Subcutaneous abdominal adipose tissue (tissue), 5 donors: Measurements from ENCODE around the gene SNTG2.

Experiments used
- H3K27ac ChIP-seq: one replicate; pipeline ENCODE4 v1.7.0; 2013; ENCODE audit warnings: low read depth, mild to moderate bottlenecking, inconsistent platforms, low read length, moderate library complexity
- H3K27me3 ChIP-seq, 5 donors: one replicate each; pipeline ENCODE4 v1.7.0; 2013; ENCODE audit warnings: low read length in 5 of 5, inconsistent platforms in 1 of 5; ENCODE audit not compliant: control insufficient read depth in 5 of 5, insufficient read depth in 4 of 5
- H3K36me3 ChIP-seq, 5 donors: one replicate each; pipeline ENCODE4 v1.7.0; 2013; ENCODE audit warnings: low read length in 5 of 5; ENCODE audit not compliant: control insufficient read depth in 5 of 5, insufficient read depth in 5 of 5
- H3K4me1 ChIP-seq, 5 donors: one replicate each; pipeline ENCODE4 v1.7.0; 2013; ENCODE audit warnings: low read length in 5 of 5, mild to moderate bottlenecking in 3 of 5, moderate library complexity in 1 of 5; ENCODE audit not compliant: control insufficient read depth in 5 of 5, insufficient read depth in 5 of 5
- H3K4me3 ChIP-seq, 5 donors: one replicate each; pipeline ENCODE4 v1.7.0; 2013; ENCODE audit warnings: low read length in 5 of 5, low read depth in 1 of 5
- H3K9ac ChIP-seq, 5 donors: one replicate each; pipeline ENCODE4 v1.7.0; 2013; ENCODE audit warnings: low read length in 5 of 5, mild to moderate bottlenecking in 4 of 5, moderate library complexity in 3 of 5
- H3K9me3 ChIP-seq, 5 donors: one replicate each; pipeline ENCODE4 v1.7.0; 2013; ENCODE audit warnings: low read length in 5 of 5; ENCODE audit not compliant: control insufficient read depth in 5 of 5
- donor health status: healthy.
- donor health status: healthy.
- donor health status: healthy.
- donor health status: healthy.
- donor health status: healthy.

SNTG2 gene

GRCh38 chr2:1353124-1353523, 402.5 kb downstream of the SNTG2 start:
- Histone ChIP-seq H3K36me3 (no peaks in the 10 kb centered on the region), H3K27ac (no peak overlapping the region), H3K27me3 (no peaks in the 10 kb centered on the region), H3K4me1 (peaks cover 0 to 3% (median 0%) of the 10 kb centered on the region in 5 donors), H3K4me3 (no peak overlapping the region), H3K9ac (no peak overlapping the region), H3K9me3 (peaks cover 8 to 21% (median 14%) of the 10 kb centered on the region in 5 donors)

DNA sequence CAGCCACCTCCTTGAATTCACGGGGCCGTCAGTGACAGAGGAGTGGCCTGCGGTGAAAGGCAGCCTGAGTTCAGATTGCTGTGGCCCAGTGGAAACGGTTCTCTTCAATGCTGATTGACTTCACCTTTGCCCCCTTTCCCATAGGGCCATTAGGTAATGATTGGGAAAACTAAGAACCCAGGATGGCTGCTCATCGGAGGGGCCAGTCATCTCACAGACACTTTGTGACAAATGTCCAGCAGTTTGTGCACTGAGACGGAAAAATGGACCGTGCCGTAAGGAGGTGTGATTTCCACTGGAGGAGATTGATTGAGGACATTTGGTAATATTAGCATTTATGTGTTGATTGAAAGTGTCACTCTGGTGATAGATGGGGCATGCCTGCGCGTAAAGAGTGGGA, 402.9 kb downstream of the SNTG2 start:
- Histone ChIP-seq H3K9me3 (peaks cover 5 to 17% (median 13%) of the 10 kb centered on the region in 5 donors), H3K9ac (no peak overlapping the region), H3K4me3 (no peak overlapping the region), H3K27ac (no peak overlapping the region), H3K36me3 (no peaks in the 10 kb centered on the region), H3K27me3 (no peaks in the 10 kb centered on the region), H3K4me1 (peaks cover 0 to 3% (median 0%) of the 10 kb centered on the region in 5 donors)

GRCh38 chr2:1360144-1360543, 409.5 kb downstream of the SNTG2 start:
- Histone ChIP-seq H3K27ac (no peak overlapping the region), H3K9ac (no peak overlapping the region), H3K9me3 (peaks cover 0 to 6% (median 0%) of the 10 kb centered on the region in 5 donors), H3K36me3 (no peaks in the 10 kb centered on the region), H3K4me3 (no peak overlapping the region), H3K4me1 (no peaks in the 10 kb centered on the region), H3K27me3 (no peaks in the 10 kb centered on the region)

DNA sequence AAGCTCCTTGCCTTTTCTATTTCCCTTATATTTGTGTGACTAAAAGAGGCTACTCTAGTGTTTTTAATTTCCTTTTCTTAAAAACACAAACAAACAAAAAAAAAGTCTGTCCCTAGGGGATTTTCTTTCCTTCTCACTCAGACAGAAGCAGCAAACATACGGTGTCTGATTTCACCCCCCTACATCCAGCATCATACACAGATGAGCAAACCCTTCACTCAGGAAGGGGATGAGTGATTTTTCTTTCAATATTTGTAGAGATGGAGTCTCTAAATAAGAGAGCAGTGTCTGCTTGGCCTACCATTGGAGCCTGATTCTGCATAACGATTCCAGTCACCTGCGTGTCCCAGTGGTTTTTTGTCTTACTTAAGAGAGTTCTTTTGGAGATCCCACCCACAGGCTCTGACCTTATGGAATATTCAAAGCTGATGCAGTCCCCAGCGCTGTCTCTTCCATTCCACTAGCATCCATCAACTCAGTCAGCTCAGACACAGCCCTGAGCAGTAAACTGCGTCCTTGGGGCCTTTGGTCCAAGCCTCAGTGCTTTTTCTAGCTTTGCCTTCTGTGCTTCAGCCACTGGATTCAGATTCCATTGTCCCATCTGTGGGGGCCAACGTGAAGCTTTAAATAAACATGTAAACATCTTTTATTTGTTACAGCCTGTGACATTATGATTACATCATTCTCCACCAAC, 410.1 kb downstream of the SNTG2 start:
- Histone ChIP-seq H3K27me3 (no peaks in the 10 kb centered on the region), H3K27ac (no peak overlapping the region), H3K9ac (no peak overlapping the region), H3K4me3 (no peak overlapping the region), H3K36me3 (no peaks in the 10 kb centered on the region), H3K9me3 (peaks cover 0 to 6% (median 0%) of the 10 kb centered on the region in 5 donors), H3K4me1 (no peaks in the 10 kb centered on the region)

DNA sequence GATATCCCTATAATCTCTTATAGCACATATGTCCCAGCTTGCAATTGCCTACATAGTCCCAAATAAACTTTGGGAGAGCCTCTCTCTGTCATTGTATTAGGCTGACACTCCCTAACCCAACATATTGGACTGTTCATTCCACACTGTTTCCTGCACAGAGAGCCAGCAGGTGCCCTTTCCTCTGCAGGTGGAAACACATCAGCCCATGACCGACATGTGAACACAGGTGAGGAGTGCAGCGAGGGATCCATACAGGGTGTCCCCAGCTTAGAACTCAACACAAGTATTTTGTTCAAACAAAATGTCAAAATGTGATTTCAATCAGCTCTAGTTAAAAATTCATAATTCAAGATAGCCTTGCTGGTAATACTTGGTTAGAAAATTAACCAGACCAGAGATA, 412.7 kb downstream of the SNTG2 start:
- Histone ChIP-seq H3K4me1 (no peaks in the 10 kb centered on the region), H3K36me3 (no peaks in the 10 kb centered on the region), H3K4me3 (no peak overlapping the region), H3K9me3 (peaks cover 0 to 3% (median 0%) of the 10 kb centered on the region in 5 donors), H3K27me3 (no peaks in the 10 kb centered on the region), H3K9ac (no peak overlapping the region), H3K27ac (no peak overlapping the region)

DNA sequence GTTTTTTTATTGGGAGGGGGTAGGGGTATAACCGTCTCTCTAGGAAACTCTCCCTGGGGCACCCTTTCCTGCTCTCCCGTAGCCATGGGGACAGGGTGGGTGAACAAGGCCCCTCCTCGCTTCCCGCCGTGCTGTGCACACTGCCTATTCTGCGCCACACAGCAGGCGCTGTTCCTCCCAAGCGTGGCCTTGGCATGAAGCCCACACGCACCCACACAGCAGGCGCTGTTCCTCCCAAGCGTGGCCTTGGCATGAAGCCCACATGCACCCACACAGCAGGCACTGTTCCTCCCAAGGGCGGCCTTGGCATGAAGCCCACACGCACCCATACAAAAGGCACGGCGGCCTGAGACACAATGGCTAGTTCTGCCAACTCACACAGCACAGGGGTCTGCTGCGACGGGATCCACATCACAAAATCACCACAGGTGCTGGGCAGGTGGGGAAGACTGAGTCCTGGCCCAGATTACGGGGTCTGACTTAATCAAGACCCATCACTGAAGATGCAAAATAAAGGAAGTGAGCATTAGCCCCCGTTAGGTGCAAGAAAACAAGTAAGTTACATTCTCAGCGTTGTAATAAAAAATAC, 416.0 kb downstream of the SNTG2 start:
- no peak overlapping the region for H3K27ac ChIP-seq
- H3K27me3 ChIP-seq, result no peaks in the 10 kb centered on the region
- H3K36me3 ChIP-seq, result no peaks in the 10 kb centered on the region
- H3K4me1 ChIP-seq, result no peaks in the 10 kb centered on the region
- no peak overlapping the region for H3K4me3 ChIP-seq
- H3K9ac ChIP-seq, result no peak overlapping the region
- no peaks in the 10 kb centered on the region for H3K9me3 ChIP-seq

- Histone ChIP-seq H3K4me3 (no peak overlapping the region), H3K27me3 (peaks cover 0 to 3% (median 0%) of the 10 kb centered on the region in 5 donors), H3K9ac (no peak overlapping the region), H3K4me1 (no peaks in the 10 kb centered on the region), H3K36me3 (no peaks in the 10 kb centered on the region), H3K27ac (no peak overlapping the region), H3K9me3 (no peaks in the 10 kb centered on the region)
These were observed 417.0 kb downstream of the SNTG2 start for GRCh38 chr2:1367601-1368000.

- no peak overlapping the region for H3K4me3 ChIP-seq
- no peaks in the 10 kb centered on the region for H3K9me3 ChIP-seq
- H3K9ac ChIP-seq, result no peak overlapping the region
- peaks cover 0 to 3% (median 0%) of the 10 kb centered on the region in 5 donors for H3K4me1 ChIP-seq
- H3K27ac ChIP-seq, result no peak overlapping the region
- H3K36me3 ChIP-seq, result no peaks in the 10 kb centered on the region
- H3K27me3 ChIP-seq, result peaks cover 0 to 10% (median 0%) of the 10 kb centered on the region in 5 donors
These were observed 419.3 kb downstream of the SNTG2 start for GRCh38 chr2:1369905-1370304.

DNA sequence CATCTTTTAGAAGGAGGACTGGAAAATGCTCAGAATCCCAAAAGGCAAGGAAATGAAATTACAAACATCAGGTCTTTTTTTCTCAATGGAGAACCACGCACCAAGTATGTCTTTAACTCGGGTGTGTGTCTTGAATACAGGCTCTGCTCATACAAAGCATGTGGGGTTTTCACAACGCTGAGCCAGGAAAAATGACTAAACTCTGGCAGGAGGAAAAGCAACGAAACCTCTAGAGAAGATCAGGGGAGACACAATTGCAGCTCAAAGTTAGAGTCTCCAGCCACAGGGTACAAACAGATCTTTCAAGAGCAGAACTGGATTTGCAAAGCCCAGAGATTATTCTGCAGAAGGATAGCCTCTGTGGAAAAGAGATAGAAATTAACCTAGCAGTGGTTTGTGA, 419.8 kb downstream of the SNTG2 start:
- H3K36me3 ChIP-seq, result no peaks in the 10 kb centered on the region
- H3K9me3 ChIP-seq, result no peaks in the 10 kb centered on the region
- H3K27me3 ChIP-seq, result peaks cover 0 to 10% (median 0%) of the 10 kb centered on the region in 5 donors
- peaks cover 0 to 3% (median 0%) of the 10 kb centered on the region in 5 donors for H3K4me1 ChIP-seq
- H3K4me3 ChIP-seq, result no peak overlapping the region
- H3K9ac ChIP-seq, result no peak overlapping the region
- H3K27ac ChIP-seq, result no peak overlapping the region

- H3K4me1 ChIP-seq, result peaks cover 0 to 7% (median 0%) of the 10 kb centered on the region in 5 donors
- no peaks in the 10 kb centered on the region for H3K9me3 ChIP-seq
- H3K36me3 ChIP-seq, result no peaks in the 10 kb centered on the region
- H3K4me3 ChIP-seq, result no peak overlapping the region
- H3K27me3 ChIP-seq, result peaks cover 0 to 10% (median 0%) of the 10 kb centered on the region in 5 donors
- H3K9ac ChIP-seq, result no peak overlapping the region
- no peak overlapping the region for H3K27ac ChIP-seq
These were observed 420.4 kb downstream of the SNTG2 start for GRCh38 chr2:1371082-1371481.
